Endothelial cell (in vitro differentiated cells): ENCODE data around the gene RAB3IL1. TPM values are rescaled to one million over a fixed set of nuclear protein-coding genes. Genes with fewer than 3 reads are reported as not detected.

Source experiments
- DNase-seq: peaks from one replicate; pipeline ENCODE4 v3.0.0; 2021; ENCODE audit warnings: low spot score
- H3K27ac Mint-ChIP-seq: one replicate; pipeline ENCODE4 v1.8.0; 2021; ENCODE audit warnings: mixed read lengths, inconsistent platforms; ENCODE audit not compliant: unreplicated experiment
- H3K27me3 Mint-ChIP-seq: one replicate; pipeline ENCODE4 v1.8.0; 2021; ENCODE audit warnings: mild to moderate bottlenecking, moderate library complexity, mixed read lengths, inconsistent platforms; ENCODE audit not compliant: unreplicated experiment
- H3K36me3 Mint-ChIP-seq: one replicate; pipeline ENCODE4 v1.8.0; 2021; ENCODE audit warnings: mild to moderate bottlenecking, low read depth, mixed read lengths, inconsistent platforms; ENCODE audit not compliant: unreplicated experiment
- H3K4me1 Mint-ChIP-seq: one replicate; pipeline ENCODE4 v1.8.0; 2021; ENCODE audit warnings: mild to moderate bottlenecking, mixed read lengths, inconsistent platforms; ENCODE audit not compliant: unreplicated experiment
- H3K4me3 Mint-ChIP-seq: one replicate; pipeline ENCODE4 v1.8.0; 2021; ENCODE audit warnings: mild to moderate bottlenecking, mixed read lengths, inconsistent platforms; ENCODE audit not compliant: unreplicated experiment
- H3K9me3 Mint-ChIP-seq: one replicate; pipeline ENCODE4 v1.8.0; 2021; ENCODE audit warnings: mixed read lengths, inconsistent platforms; ENCODE audit not compliant: unreplicated experiment
- CTCF ChIP-seq: fragments of 200-600 bp; sonication (generic); IDR thresholded peaks from one replicate; pipeline ENCODE4 v1.5.0; 2021; ENCODE audit warnings: antibody characterized with exemption; ENCODE audit not compliant: unreplicated experiment
- total RNA-seq: library from RNA; stranded (reverse); fragmentation: NEBNext Ultra II Directional; extraction: Animal tissue kit (Norgen Biotek cat#: 25700); gene quantifications from one replicate; pipeline ENCODE4 v1.2.1, GENCODE V29; 2021; ENCODE audit not compliant: unreplicated experiment

Gene RAB3IL1
- total RNA-seq, 1 donor from 2014 or later = 8.9 TPM

GRCh38 chr11:61911701-61912529, 5.5 kb downstream of the RAB3IL1 start:
- DNase-seq = peak; percentile 4
- Mint-ChIP-seq H3K27me3 (peaks cover 14% of the 10 kb centered on the region), H3K4me1 (peaks cover 30% of the 10 kb centered on the region), H3K9me3 (no peaks in the 10 kb centered on the region), H3K4me3 (peak overlapping the region; percentile 21), H3K36me3 (no peaks in the 10 kb centered on the region), H3K27ac (peak overlapping the region; percentile 58)
- TF ChIP-seq CTCF = no peak

GRCh38 chr11:61911128-61911700, 6.2 kb downstream of the RAB3IL1 start:
- Mint-ChIP-seq H3K9me3 (no peaks in the 10 kb centered on the region), H3K27me3 (peaks cover 14% of the 10 kb centered on the region), H3K36me3 (no peaks in the 10 kb centered on the region), H3K27ac (peak overlapping the region; percentile 58), H3K4me3 (peak overlapping the region; percentile 21), H3K4me1 (peaks cover 27% of the 10 kb centered on the region)
- DNase-seq = no peak
- TF ChIP-seq CTCF = no peak

- Mint-ChIP-seq H3K27ac (no peak overlapping the region), H3K27me3 (peaks cover 14% of the 10 kb centered on the region), H3K36me3 (no peaks in the 10 kb centered on the region), H3K9me3 (no peaks in the 10 kb centered on the region), H3K4me3 (no peak overlapping the region), H3K4me1 (peaks cover 27% of the 10 kb centered on the region)
- no peak for DNase-seq
- TF ChIP-seq CTCF = no peak
Observed at GRCh38 chr11:61910187-61911127, 6.9 kb downstream of the RAB3IL1 start.

GRCh38 chr11:61908730-61909316, 8.5 kb downstream of the RAB3IL1 start:
- no peak for TF ChIP-seq CTCF
- no peak overlapping the region for H3K27ac Mint-ChIP-seq
- DNase-seq = no peak

More at GRCh38 chr11:61908730-61909316, 8.5 kb downstream of the RAB3IL1 start:
- Mint-ChIP-seq H3K4me1 (peaks cover 22% of the 10 kb centered on the region), H3K36me3 (no peaks in the 10 kb centered on the region), H3K9me3 (no peaks in the 10 kb centered on the region), H3K27me3 (peaks cover 12% of the 10 kb centered on the region), H3K4me3 (no peak overlapping the region)
